Osteoblast (primary cell): ENCODE data around the gene NUMA1. TPM values are rescaled to one million over a fixed set of nuclear protein-coding genes. Genes with fewer than 3 reads are reported as not detected.

Experiments used
- DNase-seq: peaks from one replicate; pipeline ENCODE4 v3.0.0; 2011; ENCODE audit warnings: low spot score, mixed read lengths; ENCODE audit not compliant: insufficient read length; ENCODE audit errors: missing footprints
- H2AFZ ChIP-seq: 2 replicates; pipeline ENCODE4 v1.6.0; 2011; ENCODE audit warnings: mild to moderate bottlenecking, low read length
- H3K27ac ChIP-seq: 2 replicates; pipeline ENCODE4 v1.5.1; 2011; ENCODE audit warnings: mild to moderate bottlenecking, low read depth, low read length, moderate library complexity
- H3K27me3 ChIP-seq: 2 replicates; pipeline ENCODE4 v1.6.0; 2012; ENCODE audit warnings: mild to moderate bottlenecking, control low read depth, inconsistent platforms, low read length, moderate library complexity; ENCODE audit not compliant: insufficient read depth
- H3K36me3 ChIP-seq: 2 replicates; pipeline ENCODE4 v1.5.1; 2011; ENCODE audit warnings: mild to moderate bottlenecking, low read length, control low read depth, moderate library complexity; ENCODE audit not compliant: insufficient read depth
- H3K4me1 ChIP-seq: 2 replicates; pipeline ENCODE4 v1.5.1; 2011; ENCODE audit warnings: mild to moderate bottlenecking, low read length, control low read depth, moderate library complexity; ENCODE audit not compliant: insufficient read depth
- H3K4me2 ChIP-seq: 2 replicates; pipeline ENCODE4 v1.6.0; 2011; ENCODE audit warnings: mild to moderate bottlenecking, low read length; ENCODE audit not compliant: insufficient read depth
- H3K4me3 ChIP-seq: fragments of 200-600 bp; sonication (generic); 3 replicates; pipeline ENCODE4 v1.5.1; 2012; ENCODE audit warnings: mild to moderate bottlenecking, low read length, inconsistent platforms; ENCODE audit not compliant: insufficient read depth
- H3K79me2 ChIP-seq: 2 replicates; pipeline ENCODE4 v1.6.0; 2012; ENCODE audit warnings: mild to moderate bottlenecking, low read length, control low read depth, inconsistent platforms; ENCODE audit not compliant: insufficient read depth
- H3K9me3 ChIP-seq: 2 replicates; pipeline ENCODE4 v1.5.1; 2011; ENCODE audit warnings: low read depth, low read length, control low read depth
- H4K20me1 ChIP-seq: 2 replicates; pipeline ENCODE4 v1.6.0; 2012; ENCODE audit warnings: mild to moderate bottlenecking, low read length, control low read depth; ENCODE audit not compliant: insufficient read depth
- total RNA-seq: library from RNA; depleted of rRNA; stranded (reverse); fragments of >200 nt; gene quantifications from 2 replicates; pipeline ENCODE4 v1.2.3, GENCODE V29; 2012
- TF ChIP-seq, protein P1 (sequence below): IDR thresholded peaks from 2 replicates; pipeline ENCODE4 v1.5.1; 2011; ENCODE audit warnings: mild to moderate bottlenecking, low read depth, low read length, moderate library complexity; ENCODE audit errors: extremely low read depth

Gene NUMA1
- total RNA-seq, 1 donor: 176 TPM

DNA sequence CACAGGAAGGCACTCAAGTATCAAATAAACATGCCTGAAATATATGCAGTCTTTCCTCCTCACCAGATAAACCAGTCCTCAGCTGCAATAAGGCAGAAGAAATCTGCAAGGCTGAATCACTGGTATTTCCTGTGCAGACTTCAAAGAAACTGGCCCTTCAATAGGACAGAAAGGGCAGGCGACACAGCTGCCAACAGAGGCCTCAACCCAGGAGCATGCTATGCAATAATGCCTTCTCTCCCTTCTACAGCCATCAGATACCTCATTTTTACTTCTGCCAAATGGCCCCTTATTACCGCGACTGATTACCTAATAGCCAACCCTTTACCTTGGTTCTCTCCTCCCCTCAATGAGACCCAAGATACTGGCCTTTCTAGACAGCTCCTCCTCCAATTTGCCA lies 8.0 kb downstream of the NUMA1 start:
- Histone ChIP-seq H3K4me3 (peak overlapping the region; percentile 38), H3K79me2 (peaks cover 80% of the 10 kb centered on the region), H4K20me1 (no peaks in the 10 kb centered on the region), H3K4me1 (peaks cover 41% of the 10 kb centered on the region), H3K9me3 (no peaks in the 10 kb centered on the region), H3K4me2 (peak overlapping the region; percentile 77), H3K27me3 (no peaks in the 10 kb centered on the region), H2AFZ (peak overlapping the region; percentile 76), H3K36me3 (peaks cover 4% of the 10 kb centered on the region), H3K27ac (peak overlapping the region; percentile 79)
- DNase-seq: peak; percentile 79
- TF ChIP-seq, protein P1, sequence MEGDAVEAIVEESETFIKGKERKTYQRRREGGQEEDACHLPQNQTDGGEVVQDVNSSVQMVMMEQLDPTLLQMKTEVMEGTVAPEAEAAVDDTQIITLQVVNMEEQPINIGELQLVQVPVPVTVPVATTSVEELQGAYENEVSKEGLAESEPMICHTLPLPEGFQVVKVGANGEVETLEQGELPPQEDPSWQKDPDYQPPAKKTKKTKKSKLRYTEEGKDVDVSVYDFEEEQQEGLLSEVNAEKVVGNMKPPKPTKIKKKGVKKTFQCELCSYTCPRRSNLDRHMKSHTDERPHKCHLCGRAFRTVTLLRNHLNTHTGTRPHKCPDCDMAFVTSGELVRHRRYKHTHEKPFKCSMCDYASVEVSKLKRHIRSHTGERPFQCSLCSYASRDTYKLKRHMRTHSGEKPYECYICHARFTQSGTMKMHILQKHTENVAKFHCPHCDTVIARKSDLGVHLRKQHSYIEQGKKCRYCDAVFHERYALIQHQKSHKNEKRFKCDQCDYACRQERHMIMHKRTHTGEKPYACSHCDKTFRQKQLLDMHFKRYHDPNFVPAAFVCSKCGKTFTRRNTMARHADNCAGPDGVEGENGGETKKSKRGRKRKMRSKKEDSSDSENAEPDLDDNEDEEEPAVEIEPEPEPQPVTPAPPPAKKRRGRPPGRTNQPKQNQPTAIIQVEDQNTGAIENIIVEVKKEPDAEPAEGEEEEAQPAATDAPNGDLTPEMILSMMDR: no peak

DNA sequence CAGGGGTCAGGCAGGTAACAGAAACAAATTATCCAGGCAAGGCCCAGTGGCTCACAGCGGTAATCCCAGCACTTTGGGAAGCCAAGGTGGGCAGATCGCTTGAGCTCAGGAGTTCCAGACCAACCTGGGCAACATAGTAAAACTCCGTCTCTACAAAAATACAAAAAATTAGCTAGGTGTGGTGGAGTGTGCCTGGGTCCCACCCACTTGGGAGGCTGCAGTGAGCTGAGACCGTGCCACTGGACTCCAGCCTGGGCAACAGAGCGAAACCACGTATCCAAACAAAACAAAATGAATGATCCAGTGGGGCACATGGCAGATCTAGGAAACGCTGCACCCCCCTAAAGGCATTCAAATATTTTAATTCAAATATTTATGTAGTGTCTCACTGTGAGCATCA lies 9.9 kb downstream of the NUMA1 start:
- peaks cover 50% of the 10 kb centered on the region for H3K4me1 ChIP-seq
- TF ChIP-seq, protein P1: no peak
- H3K27me3 ChIP-seq: no peaks in the 10 kb centered on the region
- peaks cover 4% of the 10 kb centered on the region for H3K36me3 ChIP-seq
- peak overlapping the region; percentile 79 for H3K27ac ChIP-seq
- peak overlapping the region; percentile 65 for H3K4me2 ChIP-seq
- H2AFZ ChIP-seq: peak overlapping the region; percentile 79
- DNase-seq: no peak
- H3K9me3 ChIP-seq: no peaks in the 10 kb centered on the region
- peaks cover 80% of the 10 kb centered on the region for H3K79me2 ChIP-seq
- H4K20me1 ChIP-seq: no peaks in the 10 kb centered on the region
- no peak overlapping the region for H3K4me3 ChIP-seq

DNA sequence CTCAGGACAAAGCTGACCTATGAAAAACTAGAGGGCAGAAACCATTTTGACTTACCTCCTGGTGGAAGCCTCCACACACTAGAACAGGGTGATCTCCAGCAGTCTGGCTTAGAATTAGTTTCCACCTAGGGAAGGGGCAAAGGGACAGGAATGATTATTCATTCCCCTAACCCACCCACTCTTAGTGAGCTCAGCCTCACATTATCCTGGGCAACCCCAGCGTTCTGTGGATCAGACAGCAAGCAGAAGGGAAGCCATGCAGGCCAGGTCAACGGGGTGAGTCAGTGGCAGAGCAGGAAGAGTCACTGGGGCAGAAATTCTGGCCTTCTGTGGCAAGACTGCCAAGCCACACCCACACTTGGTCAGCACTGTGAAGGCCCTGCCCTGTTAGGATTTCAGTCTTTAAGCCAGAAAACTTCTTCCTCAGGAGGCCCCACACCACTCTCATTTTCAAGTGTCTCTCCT lies 10.5 kb downstream of the NUMA1 start:
- peak; percentile 73 for DNase-seq
- Histone ChIP-seq H3K36me3 (peaks cover 6% of the 10 kb centered on the region), H3K4me3 (peak overlapping the region; percentile 34), H4K20me1 (no peaks in the 10 kb centered on the region), H3K9me3 (no peaks in the 10 kb centered on the region), H3K4me2 (peak overlapping the region; percentile 65), H3K27ac (peak overlapping the region; percentile 79), H2AFZ (peak overlapping the region; percentile 79), H3K79me2 (peaks cover 76% of the 10 kb centered on the region), H3K4me1 (peaks cover 50% of the 10 kb centered on the region), H3K27me3 (no peaks in the 10 kb centered on the region)
- TF ChIP-seq, protein P1: no peak

DNA sequence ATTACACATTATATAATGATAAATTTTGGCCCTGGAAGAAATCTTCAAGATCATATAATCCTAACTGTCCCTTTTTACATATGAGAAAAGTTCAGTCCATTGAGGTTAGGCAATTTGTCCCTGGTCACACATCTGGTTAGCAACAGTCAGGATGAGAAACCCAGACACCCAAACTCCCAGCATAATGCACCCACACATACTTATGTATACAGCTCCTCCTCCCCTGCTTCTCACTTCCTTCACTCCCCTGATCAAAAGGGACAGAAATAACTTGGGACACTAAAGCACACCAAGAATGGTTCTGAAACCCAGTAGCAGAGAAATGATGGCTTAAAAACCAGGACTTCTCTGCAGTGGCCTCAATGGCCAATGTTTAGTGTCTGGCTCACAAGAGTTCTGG lies 11.1 kb downstream of the NUMA1 start:
- Histone ChIP-seq H3K4me1 (peaks cover 50% of the 10 kb centered on the region), H3K4me3 (peak overlapping the region; percentile 34), H3K9me3 (no peaks in the 10 kb centered on the region), H3K27me3 (no peaks in the 10 kb centered on the region), H4K20me1 (no peaks in the 10 kb centered on the region), H3K4me2 (peak overlapping the region; percentile 65), H3K36me3 (peaks cover 7% of the 10 kb centered on the region), H3K79me2 (peaks cover 76% of the 10 kb centered on the region), H2AFZ (peak overlapping the region; percentile 79), H3K27ac (peak overlapping the region; percentile 79)
- TF ChIP-seq, protein P1: no peak
- DNase-seq: no peak
